Stomach (tissue), 9 donors: ENCODE measurements around the gene DSE. TPM values are rescaled to one million over a fixed set of nuclear protein-coding genes. Genes with fewer than 3 reads are reported as not detected.

Experiments
- DNase-seq, 2 donors: peaks; one replicate each; pipeline versions ENCODE4 v3.0.0 to v3.0.0-alpha.2; 2013 to 2019
- H3K27ac ChIP-seq, 5 donors: fragments of 200-600 bp in 4 of 5; sonication (generic) in 4 of 5; one replicate each; pipeline ENCODE4 v1.5.1; 2013 to 2019; ENCODE audit warnings: mild to moderate bottlenecking in 1 of 5, moderate library complexity in 1 of 5
- H3K27me3 ChIP-seq, 3 donors: fragments of 200-600 bp; sonication (generic); one replicate each; pipeline ENCODE4 v1.5.1; 2017 to 2019; ENCODE audit warnings: mixed run types in 1 of 3
- H3K36me3 ChIP-seq, 4 donors: fragments of 200-600 bp; sonication (generic); 1 replicate in 3 of 4; 2 replicates in 1 of 4; pipeline ENCODE4 v1.5.1; 2016 to 2019
- H3K4me1 ChIP-seq, 4 donors: fragments of 200-600 bp; sonication (generic); one replicate each; pipeline ENCODE4 v1.5.1; 2016 to 2019
- H3K4me3 ChIP-seq, 4 donors: fragments of 200-600 bp; sonication (generic) in 3 of 4; one replicate each; pipeline ENCODE4 v1.5.1; 2016 to 2019; ENCODE audit warnings: mild to moderate bottlenecking in 1 of 4
- H3K9me3 ChIP-seq, 4 donors: fragments of 200-600 bp; sonication (generic); one replicate each; pipeline ENCODE4 v1.5.1; 2016 to 2019
- EP300 ChIP-seq: sonication (generic); formaldehyde crosslinking; IDR thresholded peaks from one replicate; pipeline ENCODE4 v1.6.1; 2017; ENCODE audit warnings: antibody characterized with exemption
- POLR2A ChIP-seq, 4 donors: fragments of 450-650 bp; IDR thresholded peaks; one replicate each; pipeline ENCODE4 v1.6.1; 2016; ENCODE audit warnings: antibody characterized with exemption in 4 of 4, control low read depth in 2 of 4, mild to moderate bottlenecking in 1 of 4, moderate library complexity in 1 of 4
- POLR2AphosphoS5 ChIP-seq, 3 donors: sonication (generic); formaldehyde crosslinking; IDR thresholded peaks; one replicate each; pipeline ENCODE4 v1.6.1; 2016; ENCODE audit warnings: antibody characterized with exemption in 3 of 3
- WGBS, 5 donors: extraction: QIAGEN DNeasy Blood & Tissue Kit in 3 of 5; methylation state at CpG; one replicate each; pipeline versions ENCODE4 v1.1.5 to v1.1.7; 2013 to 2018; 5-methylcytosine and 5-hydroxymethylcytosine counted together
- intact Hi-C: fragments of 100-400 bp; cut with DNase I; formaldehyde crosslinking; loops from one replicate; pipeline ENCODE4 v1.15.1; 2023; ENCODE audit warnings: low total_unique reads
- polyA plus RNA-seq, 3 donors: library from polyadenylated mRNA; stranded (reverse); fragments of 200-250 nt; gene quantifications; one replicate each; pipeline ENCODE4 v1.2.3, GENCODE V29; 2013
- total RNA-seq, 5 donors: library from RNA; depleted of rRNA; stranded (reverse); fragments of >200 nt; gene quantifications; one replicate each; pipeline versions ENCODE4 v1.1.0 to v1.2.3, GENCODE V29; 2014 to 2016
- TF ChIP-seq, protein P1 (sequence below), 7 experiments: fragments of 450-650 bp in 4 of 7; fragments of 200-600 bp in 3 of 7; sonication (generic) in 3 of 7; IDR thresholded peaks; one replicate each; pipeline ENCODE4 v1.5.1; 2016 to 2019; ENCODE audit warnings: antibody characterized with exemption in 7 of 7, control low read depth in 2 of 7, mild to moderate bottlenecking in 1 of 7
- donor health status: healthy with polysubstance abuse.
- donor health status: Bipolar disorder and iron deficiency.
- donor health status: healthy.

DSE gene
- total and polyA plus RNA-seq, 8 donors, result 3.8 to 39.8 (median 12.5) TPM

DNA sequence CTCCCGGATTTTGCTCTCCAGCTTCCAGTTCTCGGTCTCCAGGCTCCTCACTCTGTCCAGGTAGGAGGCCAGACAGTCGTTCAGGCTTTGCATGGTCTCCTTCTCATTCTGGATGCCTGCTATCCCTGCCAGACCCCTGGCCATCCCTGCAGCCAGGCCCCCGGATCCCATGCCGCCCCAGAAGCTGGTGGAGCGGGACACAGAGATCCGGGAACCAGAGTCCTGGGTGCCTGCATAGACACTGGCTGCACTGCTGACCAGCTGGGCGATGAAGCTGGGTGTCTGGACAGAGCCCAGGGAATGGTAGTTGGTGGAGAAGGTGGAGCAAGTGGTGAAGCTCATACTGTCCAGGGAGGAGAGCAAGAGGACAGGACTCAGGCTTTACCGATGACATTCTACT lies 87.5 kb downstream of the DSE start:
- Histone ChIP-seq H3K4me3 (no peak overlapping the region), H3K36me3 (no peaks in the 10 kb centered on the region), H3K27me3 (peaks cover 0 to 16% (median 9%) of the 10 kb centered on the region in 3 donors), H3K27ac (no peak overlapping the region), H3K9me3 (no peaks in the 10 kb centered on the region), H3K4me1 (peaks cover 0 to 16% (median 11%) of the 10 kb centered on the region in 4 donors)
- TF ChIP-seq POLR2AphosphoS5 (IDR thresholded peaks at IDR 0.05) (no peak), EP300 (no peak), POLR2A (IDR thresholded peaks at IDR 0.05) (no peak)
- TF ChIP-seq, protein P1, sequence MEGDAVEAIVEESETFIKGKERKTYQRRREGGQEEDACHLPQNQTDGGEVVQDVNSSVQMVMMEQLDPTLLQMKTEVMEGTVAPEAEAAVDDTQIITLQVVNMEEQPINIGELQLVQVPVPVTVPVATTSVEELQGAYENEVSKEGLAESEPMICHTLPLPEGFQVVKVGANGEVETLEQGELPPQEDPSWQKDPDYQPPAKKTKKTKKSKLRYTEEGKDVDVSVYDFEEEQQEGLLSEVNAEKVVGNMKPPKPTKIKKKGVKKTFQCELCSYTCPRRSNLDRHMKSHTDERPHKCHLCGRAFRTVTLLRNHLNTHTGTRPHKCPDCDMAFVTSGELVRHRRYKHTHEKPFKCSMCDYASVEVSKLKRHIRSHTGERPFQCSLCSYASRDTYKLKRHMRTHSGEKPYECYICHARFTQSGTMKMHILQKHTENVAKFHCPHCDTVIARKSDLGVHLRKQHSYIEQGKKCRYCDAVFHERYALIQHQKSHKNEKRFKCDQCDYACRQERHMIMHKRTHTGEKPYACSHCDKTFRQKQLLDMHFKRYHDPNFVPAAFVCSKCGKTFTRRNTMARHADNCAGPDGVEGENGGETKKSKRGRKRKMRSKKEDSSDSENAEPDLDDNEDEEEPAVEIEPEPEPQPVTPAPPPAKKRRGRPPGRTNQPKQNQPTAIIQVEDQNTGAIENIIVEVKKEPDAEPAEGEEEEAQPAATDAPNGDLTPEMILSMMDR (IDR thresholded peaks at IDR 0.05), result no peak
- WGBS, 5 donors, result 89 to 98% (median 94%) methylated on average over 9 of the region's 9 CpGs
- intact Hi-C loops, result no loop called here
- no peak for DNase-seq

DNA sequence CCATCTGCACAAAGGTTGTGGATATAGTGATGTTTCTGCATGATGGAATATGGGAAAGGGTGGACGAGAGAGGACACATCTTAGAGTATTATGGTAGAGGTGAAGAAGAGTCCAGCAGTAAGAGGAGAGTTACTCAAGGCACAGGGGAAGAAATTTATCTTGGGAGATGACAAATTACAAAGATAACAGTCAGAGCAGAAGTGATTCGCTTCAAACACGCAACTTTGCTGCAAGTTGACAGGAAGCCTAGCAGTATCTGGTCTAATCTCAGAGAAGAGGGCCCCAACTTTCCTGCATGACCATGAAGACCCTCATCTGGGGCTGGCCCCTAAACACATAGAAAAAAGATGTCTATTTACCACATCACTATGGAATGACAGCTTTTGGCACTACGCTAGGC lies 89.2 kb downstream of the DSE start:
- H3K4me1 ChIP-seq, result peaks cover 0 to 16% (median 11%) of the 10 kb centered on the region in 4 donors
- 85 to 96% (median 92%) methylated on average over 4 of the region's 4 CpGs for WGBS, 5 donors
- no peaks in the 10 kb centered on the region for H3K36me3 ChIP-seq
- intact Hi-C loops, result no loop called here
- TF ChIP-seq, protein P1 (IDR thresholded peaks at IDR 0.05), result no peak
- TF ChIP-seq EP300 (no peak), POLR2AphosphoS5 (IDR thresholded peaks at IDR 0.05) (no peak), POLR2A (IDR thresholded peaks at IDR 0.05) (no peak)
- H3K4me3 ChIP-seq, result no peak overlapping the region
- DNase-seq, result no peak
- H3K27ac ChIP-seq, result no peak overlapping the region
- H3K9me3 ChIP-seq, result no peaks in the 10 kb centered on the region
- peaks cover 0 to 29% (median 9%) of the 10 kb centered on the region in 3 donors for H3K27me3 ChIP-seq

DNA sequence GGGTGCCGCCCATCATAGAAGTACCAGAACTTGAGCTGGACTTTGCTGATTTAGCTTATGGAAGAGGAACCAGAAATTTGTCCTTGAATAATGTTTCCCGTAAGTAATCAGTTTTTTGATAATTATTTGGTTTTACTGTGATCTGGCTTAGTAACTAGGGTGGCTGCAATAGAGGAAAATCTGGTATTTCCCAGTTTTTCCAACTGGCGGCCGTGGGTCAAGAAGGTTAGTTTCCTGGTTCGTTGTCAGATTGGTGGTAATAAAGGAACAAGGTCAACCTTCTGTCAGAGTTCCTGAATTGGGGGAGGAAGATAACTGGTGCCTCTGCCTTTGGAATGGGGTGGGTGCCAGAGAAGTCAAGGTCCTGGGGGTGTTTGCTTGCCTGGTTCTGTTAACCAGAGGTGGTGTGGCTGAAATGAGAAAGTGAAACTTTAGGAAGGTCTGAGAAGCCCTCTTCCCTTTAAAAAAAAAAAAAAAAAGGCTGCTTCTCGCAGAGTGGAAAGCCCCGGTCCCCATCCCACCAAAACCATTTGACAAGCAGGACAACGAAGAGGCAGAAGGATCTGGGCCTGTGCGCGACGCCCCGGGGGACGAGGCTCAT lies 90.7 kb downstream of the DSE start, which contains the start of gene CALHM6:
Gene CALHM6, plus strand, starts transcription at position 45 of the 601 bp plus-strand sequence. Its CDS starts 555 bp downstream, at position 600.
- WGBS, 5 donors, result 45 to 70% (median 57%) methylated on average over 13 of the region's 13 CpGs
- peak within 1 kb of the TSS; percentile 42 to 67 (median 54) for H3K4me3 ChIP-seq
- DNase-seq, result peak in 1 of 2 donors; percentile 13
- H3K9me3 ChIP-seq, result no peaks in the 10 kb centered on the region
- peak within 1 kb of the TSS in 4 of 5 donors; percentile 22 to 50 (median 30) for H3K27ac ChIP-seq
- H3K36me3 ChIP-seq, result no peaks in the 10 kb centered on the region
- peaks cover 0 to 29% (median 9%) of the 10 kb centered on the region in 3 donors for H3K27me3 ChIP-seq
- TF ChIP-seq POLR2AphosphoS5 (IDR thresholded peaks at IDR 0.05) (no peak), POLR2A (IDR thresholded peaks at IDR 0.05) (no peak), EP300 (no peak)
- TF ChIP-seq, protein P1 (IDR thresholded peaks at IDR 0.05), result no peak
- peaks cover 0 to 16% (median 11%) of the 10 kb centered on the region in 4 donors for H3K4me1 ChIP-seq
- intact Hi-C loops, result no loop called here

DNA sequence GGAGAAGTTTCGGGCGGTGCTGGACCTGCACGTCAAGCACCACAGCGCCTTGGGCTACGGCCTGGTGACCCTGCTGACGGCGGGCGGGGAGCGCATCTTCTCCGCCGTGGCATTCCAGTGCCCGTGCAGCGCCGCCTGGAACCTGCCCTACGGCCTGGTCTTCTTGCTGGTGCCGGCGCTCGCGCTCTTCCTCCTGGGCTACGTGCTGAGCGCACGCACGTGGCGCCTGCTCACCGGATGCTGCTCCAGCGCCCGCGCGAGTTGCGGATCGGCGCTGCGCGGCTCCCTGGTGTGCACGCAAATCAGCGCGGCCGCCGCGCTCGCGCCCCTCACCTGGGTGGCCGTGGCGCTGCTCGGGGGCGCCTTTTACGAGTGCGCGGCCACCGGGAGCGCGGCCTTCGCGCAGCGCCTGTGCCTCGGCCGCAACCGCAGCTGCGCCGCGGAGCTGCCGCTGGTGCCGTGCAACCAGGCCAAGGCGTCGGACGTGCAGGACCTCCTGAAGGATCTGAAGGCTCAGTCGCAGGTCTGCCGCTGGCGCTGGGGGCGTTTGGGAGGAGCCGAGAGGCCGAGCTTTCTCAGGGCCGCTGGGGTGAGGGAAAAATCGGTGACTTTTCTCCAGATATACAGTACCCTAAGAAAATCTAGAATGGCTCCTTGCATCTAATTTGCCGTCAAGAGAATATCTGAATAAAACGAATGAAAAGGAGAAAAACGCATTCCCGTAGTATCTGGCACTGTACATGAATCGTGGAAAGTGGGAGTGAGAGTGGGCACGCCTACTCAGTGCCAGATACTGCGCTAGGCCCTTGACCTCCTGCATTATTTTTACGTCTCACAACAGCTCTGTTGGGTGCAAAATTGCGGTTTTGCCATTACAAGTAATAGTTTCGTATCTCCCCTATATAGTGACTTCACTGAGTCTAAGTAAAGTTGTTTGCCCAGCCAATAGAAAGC lies 91.5 kb downstream of the DSE start:
- intact Hi-C loops, result no loop called here
- Histone ChIP-seq H3K36me3 (no peaks in the 10 kb centered on the region), H3K27me3 (peaks cover 0 to 29% (median 9%) of the 10 kb centered on the region in 3 donors), H3K9me3 (no peaks in the 10 kb centered on the region), H3K4me3 (peak overlapping the region; percentile 42 to 67 (median 54)), H3K27ac (peak overlapping the region in 4 of 5 donors; percentile 22 to 50 (median 30)), H3K4me1 (peaks cover 0 to 16% (median 11%) of the 10 kb centered on the region in 4 donors)
- WGBS, 5 donors, result 11 to 28% (median 15%) methylated on average over 44 to 84 of the region's 84 CpGs
- peak; percentile 35 to 88 for DNase-seq
- TF ChIP-seq POLR2A (IDR thresholded peaks at IDR 0.05) (no peak), EP300 (no peak), POLR2AphosphoS5 (IDR thresholded peaks at IDR 0.05) (no peak)
- TF ChIP-seq, protein P1 (IDR thresholded peaks at IDR 0.05), result no peak
